GM12891 (cell line): ENCODE results near the gene PPP1R36.
"Not testable (repeated sequence)": the region's sequence is repeated elsewhere in the genome, so short reads cannot be mapped to it uniquely, and the experiment has no call there.

Source experiments
- DNase-seq: peaks from one replicate; pipeline ENCODE4 v3.0.0; 2011; ENCODE audit warnings: low spot score; ENCODE audit not compliant: insufficient read length
- FAIRE-seq: peaks from 2 replicates; lab custom pipeline; 2011; peaks lifted over from hg19 to GRCh38; lab: Jason Lieb, UNC
- PAX5 ChIP-seq: IDR thresholded peaks from 2 replicates; pipeline ENCODE4 v1.6.1; 2011; ENCODE audit warnings: low read length, moderate library complexity, mild to moderate bottlenecking; ENCODE audit not compliant: insufficient read depth, severe bottlenecking
- POLR2A ChIP-seq: IDR thresholded peaks from 2 replicates; pipeline ENCODE4 v1.6.1; 2011; ENCODE audit warnings: low read depth, low read length, control low read depth
- POLR2AphosphoS5 ChIP-seq: IDR thresholded peaks from 2 replicates; pipeline ENCODE4 v1.6.1; 2011; ENCODE audit warnings: low read depth, low read length, control low read depth
- POU2F2 ChIP-seq: IDR thresholded peaks from 2 replicates; pipeline ENCODE4 v1.6.1; 2011; ENCODE audit warnings: low read depth, mild to moderate bottlenecking, control low read depth, low read length, moderate library complexity
- SPI1 ChIP-seq: IDR thresholded peaks from 2 replicates; pipeline ENCODE4 v1.6.1; 2011; ENCODE audit warnings: low read depth, low read length, control low read depth
- TAF1 ChIP-seq: IDR thresholded peaks from 2 replicates; pipeline ENCODE4 v1.6.1; 2011; ENCODE audit warnings: low read depth, low read length, control low read depth

The PPP1R36 gene

DNA sequence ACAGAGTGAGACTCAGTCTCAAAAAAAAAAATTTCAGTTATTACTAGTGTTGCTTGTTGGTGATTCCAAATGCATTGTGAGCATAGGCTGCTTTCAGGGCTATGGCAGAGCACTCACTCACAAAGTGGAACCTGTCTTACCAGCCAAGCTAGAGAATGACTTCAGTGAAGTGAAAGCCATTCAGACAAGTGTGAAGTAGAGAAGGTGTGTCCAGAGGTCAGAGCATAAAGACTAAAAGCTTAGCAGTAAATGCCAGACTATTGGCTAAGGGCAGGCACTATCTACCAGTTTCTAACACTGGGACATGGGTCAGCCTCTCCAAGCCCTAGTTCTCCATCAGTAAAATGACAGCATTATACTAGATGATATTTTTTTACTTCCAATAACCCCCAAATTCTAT is 12.7 kb downstream of the PPP1R36 start:
- FAIRE-seq (no peak), DNase-seq (no peak)
- TF ChIP-seq POU2F2 (no peak), PAX5 (no peak), POLR2A (no peak), POLR2AphosphoS5 (no peak), SPI1 (no peak), TAF1 (no peak)

DNA sequence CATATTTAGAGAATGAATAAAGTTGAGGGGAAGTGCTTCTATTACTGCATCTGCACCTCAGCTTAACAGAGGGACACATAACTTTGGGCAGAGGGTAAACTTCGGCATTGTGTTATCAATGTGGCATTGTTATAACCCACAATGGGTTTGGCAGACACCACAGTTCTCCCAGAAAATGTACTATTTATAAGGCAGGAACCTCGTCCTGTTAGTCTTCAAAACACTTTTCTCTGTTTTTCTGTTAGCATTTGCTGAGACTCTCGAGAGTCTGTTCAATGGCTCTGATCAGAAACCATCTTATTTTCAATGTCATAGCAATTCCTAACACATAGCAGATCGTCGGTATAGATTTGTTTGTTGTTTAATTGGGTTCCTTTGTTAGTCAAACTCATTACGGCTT is 13.9 kb downstream of the PPP1R36 start:
- no peak for TF ChIP-seq POLR2A
- no peak for TF ChIP-seq TAF1
- no peak for TF ChIP-seq POLR2AphosphoS5
- TF ChIP-seq SPI1 = no peak
- no peak for TF ChIP-seq PAX5
- TF ChIP-seq POU2F2 = no peak
- FAIRE-seq = no peak
- DNase-seq = no peak

- DNase-seq (no peak), FAIRE-seq (no peak)
- no peak for TF ChIP-seq TAF1
- TF ChIP-seq POLR2AphosphoS5 = no peak
- no peak for TF ChIP-seq SPI1
- TF ChIP-seq PAX5 = no peak
- no peak for TF ChIP-seq POLR2A
- no peak for TF ChIP-seq POU2F2
Measured at GRCh38 chr14:64566651-64567122, 16.9 kb downstream of the PPP1R36 start.

- no peak for DNase-seq
- FAIRE-seq = no peak
- no peak for TF ChIP-seq PAX5
- TF ChIP-seq POLR2AphosphoS5 = no peak
- TF ChIP-seq TAF1 = no peak
Measured at GRCh38 chr14:64569138-64569631, 19.4 kb downstream of the PPP1R36 start.

DNA sequence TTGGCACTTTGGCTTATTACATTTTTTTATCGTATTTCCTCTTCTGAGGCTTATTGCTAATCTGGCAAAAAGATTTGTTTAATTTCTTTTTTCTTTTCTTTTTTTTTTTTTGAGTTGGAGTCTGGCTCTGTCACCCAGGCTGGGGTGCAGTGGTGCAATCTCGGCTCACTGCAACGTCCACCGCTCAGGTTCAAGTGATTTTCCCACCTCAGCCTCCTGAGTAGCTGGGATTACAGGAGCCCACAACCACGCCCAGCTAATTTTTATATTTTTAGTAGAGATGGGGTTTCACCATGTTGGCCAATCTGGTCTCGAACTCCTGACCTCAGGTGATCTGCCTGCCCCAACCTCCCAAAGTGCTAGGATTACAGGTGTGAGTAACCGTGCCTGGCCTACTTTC is 19.9 kb downstream of the PPP1R36 start:
- DNase-seq, FAIRE-seq: not testable (repeated sequence)

DNA sequence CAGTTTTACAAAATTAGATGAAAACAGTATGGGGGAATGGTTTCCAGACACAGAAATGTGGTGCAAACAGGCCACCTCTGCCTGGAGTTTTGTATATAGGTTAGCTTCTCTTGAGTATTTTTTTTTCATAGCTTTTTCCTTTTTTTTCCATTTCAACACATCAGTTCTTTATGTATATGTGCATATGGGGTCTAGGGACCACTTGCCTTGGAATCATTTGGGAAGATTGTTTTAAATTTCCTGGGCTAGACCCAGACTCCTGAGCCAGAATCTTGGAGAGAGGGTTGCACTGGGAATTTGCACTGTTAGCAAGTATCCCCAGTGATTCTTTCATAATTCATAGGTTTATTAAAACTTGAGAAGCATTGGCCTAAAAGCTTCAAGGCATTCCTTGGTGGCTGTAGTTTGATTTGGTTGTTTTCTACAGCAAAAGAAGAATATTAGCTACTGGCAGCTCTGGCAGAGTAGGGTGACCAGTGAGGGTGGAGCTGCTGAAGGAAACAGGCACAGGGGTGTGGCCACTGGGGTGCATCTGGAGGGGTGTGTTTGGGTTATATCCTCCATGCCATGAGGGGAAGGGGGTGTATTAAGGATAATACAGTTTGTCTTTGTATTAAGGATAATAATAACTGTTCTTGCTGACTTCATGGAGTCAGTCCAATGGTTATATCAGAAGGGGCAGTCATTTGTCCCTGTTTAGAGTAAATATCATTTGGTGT is 22.8 kb downstream of the PPP1R36 start:
- FAIRE-seq (no peak), DNase-seq (no peak)
- TF ChIP-seq PAX5 (no peak), POU2F2 (no peak)

- DNase-seq = no peak
- TF ChIP-seq TAF1 = no peak
- TF ChIP-seq POLR2A = no peak
- no peak for TF ChIP-seq SPI1
- no peak for TF ChIP-seq PAX5
- no peak for TF ChIP-seq POLR2AphosphoS5
- FAIRE-seq = no peak
Measured at GRCh38 chr14:64573109-64573508, 23.3 kb downstream of the PPP1R36 start.

DNA sequence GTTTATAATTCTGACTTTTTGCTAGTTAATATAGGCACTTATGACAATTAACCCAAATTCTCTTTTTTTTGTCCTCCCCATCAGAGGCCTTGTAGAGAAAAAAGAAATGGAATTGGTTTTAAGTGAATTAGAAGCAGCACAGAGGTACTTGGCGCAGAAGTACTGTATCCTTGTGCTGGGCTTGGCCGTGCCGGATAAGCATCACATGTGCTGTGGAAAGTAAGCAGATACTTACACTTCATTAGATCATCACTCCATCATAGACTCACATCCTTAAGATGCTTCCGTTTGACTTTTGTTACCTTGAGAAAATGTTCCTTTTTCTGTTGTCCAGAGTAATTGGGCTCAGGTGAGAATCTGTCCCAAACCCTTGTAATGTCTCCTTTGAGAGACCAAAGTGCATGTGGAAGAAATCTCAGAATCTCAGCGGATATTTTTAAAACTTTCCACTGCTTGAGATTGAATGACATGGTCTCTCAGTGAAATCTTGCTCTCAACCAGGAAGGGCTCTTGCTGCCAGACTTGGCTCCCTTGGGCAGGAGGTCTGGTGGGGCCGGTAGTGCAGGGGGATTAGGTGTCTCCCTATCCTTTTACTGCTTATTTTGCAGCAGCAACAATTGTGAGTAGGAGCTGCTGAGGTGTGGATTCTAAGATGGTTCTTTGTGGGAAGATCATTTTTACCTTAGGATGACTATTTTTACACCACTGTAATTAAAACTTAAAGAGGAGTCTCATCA is 24.8 kb downstream of the PPP1R36 start:
- TF ChIP-seq POLR2A = no peak
- no peak for TF ChIP-seq POLR2AphosphoS5
- TF ChIP-seq PAX5 = no peak
- no peak for TF ChIP-seq POU2F2
- no peak for TF ChIP-seq TAF1
- no peak for TF ChIP-seq SPI1
- FAIRE-seq = no peak
- DNase-seq = no peak

GRCh38 chr14:64577211-64577610 is 27.4 kb downstream of the PPP1R36 start:
- TF ChIP-seq POU2F2 (no peak), SPI1 (no peak), POLR2AphosphoS5 (no peak), TAF1 (no peak)
- DNase-seq (no peak), FAIRE-seq (no peak)

- no peak for TF ChIP-seq PAX5
- TF ChIP-seq SPI1 = no peak
- no peak for TF ChIP-seq POLR2AphosphoS5
- no peak for TF ChIP-seq POU2F2
- TF ChIP-seq POLR2A = no peak
- TF ChIP-seq TAF1 = no peak
- no peak for FAIRE-seq
- DNase-seq = no peak
Measured at GRCh38 chr14:64580467-64580866, 30.7 kb downstream of the PPP1R36 start.
